GM19467 (cell line): ENCODE data around the gene EFNA5.

Experiments
- ATAC-seq: cut with Tn5 transposase; IDR thresholded peaks from one replicate; pipeline ENCODE4 v1.9.1; 2021; ENCODE audit warnings: mild to moderate bottlenecking, moderate library complexity; ENCODE audit not compliant: unreplicated experiment

Gene EFNA5

GRCh38 chr5:107572715-107573368 is 97.9 kb downstream of the EFNA5 start:
- ATAC-seq = no peak

- ATAC-seq = peak; percentile 63
These were observed 98.9 kb downstream of the EFNA5 start for GRCh38 chr5:107571621-107572536.

- peak; percentile 85 for ATAC-seq
These were observed 99.8 kb downstream of the EFNA5 start for GRCh38 chr5:107570805-107571531.

DNA sequence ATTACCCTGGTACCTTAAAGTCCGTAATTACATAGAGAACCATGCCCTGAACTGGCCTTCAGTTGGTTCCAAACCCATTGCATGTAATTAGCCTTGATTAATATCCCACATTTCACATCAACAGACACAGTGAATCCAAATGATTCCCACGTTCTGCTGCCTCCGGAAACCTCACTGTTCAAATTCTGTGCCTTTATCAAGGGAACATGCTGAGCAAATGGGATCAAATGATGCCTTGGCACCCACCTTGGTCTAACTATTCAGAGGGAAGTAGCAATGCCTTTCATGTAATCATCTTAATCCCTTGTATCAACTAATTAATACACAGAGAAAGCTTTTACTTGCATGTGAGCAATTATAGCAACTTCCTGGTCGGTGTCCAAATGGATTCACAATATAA is 100.6 kb downstream of the EFNA5 start:
- ATAC-seq = no peak

DNA sequence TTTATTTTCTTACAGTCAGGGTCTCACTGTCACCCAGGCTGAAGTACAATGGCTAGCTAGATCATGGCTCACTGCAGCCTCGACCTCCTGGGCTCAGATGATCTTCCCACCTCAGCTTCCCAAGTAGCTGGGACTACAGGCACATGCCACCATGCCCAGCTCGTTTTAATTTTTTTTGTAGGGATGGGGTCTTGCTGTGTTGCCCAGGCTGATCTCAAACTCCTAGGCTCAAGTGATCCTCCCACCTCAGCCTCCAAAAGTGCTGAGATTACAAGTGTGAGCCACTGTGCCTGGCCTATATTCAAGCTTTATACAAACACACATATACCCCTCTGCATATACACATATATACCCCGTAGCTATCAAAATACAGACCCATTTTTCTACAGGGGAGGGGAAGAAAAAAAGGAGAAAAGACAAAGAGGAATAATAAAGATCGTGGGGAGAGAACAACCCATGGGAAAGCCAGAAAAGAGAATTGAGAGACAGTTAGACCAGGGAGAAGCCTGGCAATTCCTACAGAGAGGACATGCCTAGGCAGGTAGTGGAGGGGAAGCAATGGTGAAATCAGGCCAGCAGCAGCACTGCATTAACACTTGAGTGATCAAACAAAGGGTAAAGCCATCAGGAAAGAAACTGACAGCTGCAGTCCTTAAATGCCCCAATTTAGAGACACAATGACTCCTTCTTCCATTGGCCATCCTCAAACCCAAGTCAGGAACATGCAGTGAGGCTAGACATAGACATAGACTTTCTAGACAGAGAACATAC is 102.7 kb downstream of the EFNA5 start:
- no peak for ATAC-seq

GRCh38 chr5:107566986-107567385 is 103.8 kb downstream of the EFNA5 start:
- no peak for ATAC-seq

DNA sequence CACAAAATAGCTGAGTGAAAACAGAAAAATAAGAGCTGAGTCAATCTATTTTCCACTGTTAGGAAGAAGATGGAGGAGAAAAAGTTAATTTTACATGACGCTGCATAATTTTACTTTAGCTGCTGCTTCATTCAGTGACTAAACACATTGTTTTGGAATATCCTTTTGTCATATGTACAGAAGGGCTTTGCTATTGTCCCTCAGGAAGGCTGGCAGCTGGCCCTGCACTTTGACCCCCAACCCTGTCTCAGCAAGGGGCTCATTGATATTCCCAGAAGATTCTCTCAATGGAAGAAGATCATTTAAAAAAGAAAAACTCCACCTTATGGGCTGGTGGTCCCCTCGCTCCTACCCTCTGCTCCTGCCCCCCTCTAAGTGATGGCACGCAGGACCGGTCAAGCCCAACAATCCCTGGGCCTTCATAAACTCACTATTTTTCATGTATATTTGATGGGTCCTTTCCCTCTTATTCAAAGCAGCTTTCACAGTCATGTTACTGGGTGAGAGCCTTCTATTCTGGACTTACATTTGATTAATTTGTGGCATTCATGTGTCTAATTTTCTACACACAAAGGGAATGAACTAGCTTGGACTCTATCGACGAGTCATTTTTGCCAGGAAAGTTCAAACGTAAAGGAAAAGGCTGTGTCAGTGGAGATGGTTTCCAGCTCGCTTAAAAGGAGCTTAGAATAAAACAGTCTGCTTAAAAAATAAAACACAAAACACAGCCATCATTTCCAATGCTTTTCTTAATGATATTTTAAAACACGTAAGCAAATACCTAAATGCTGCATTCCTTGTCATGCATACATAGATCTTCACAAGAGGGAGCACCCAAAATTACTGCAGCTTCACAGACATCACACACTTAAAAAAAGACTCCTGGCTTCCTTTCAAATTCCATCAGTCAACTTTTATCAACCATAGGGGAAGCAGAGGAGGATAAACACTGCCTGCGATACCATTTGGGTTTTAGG is 104.7 kb downstream of the EFNA5 start:
- ATAC-seq = no peak

DNA sequence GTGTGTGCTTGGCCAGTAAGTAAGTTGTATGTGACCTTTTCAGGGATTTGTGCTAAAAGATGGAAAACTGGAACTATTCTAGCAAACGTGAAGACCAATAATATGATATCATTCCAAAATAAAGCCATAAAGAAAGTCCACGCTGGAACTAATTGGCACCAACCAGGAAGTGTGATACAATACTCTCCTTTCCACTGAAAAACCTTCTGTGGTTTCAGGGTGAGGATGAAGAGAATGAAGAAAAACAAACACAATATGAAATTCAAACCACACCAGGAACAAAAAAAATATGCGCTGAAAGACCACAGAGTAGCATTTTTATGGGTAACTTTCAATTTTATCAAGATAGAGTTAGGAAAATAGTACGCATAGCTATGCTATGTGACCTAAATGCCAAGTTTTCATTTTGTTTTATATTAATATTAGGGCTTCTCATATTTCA is 105.8 kb downstream of the EFNA5 start:
- no peak for ATAC-seq

DNA sequence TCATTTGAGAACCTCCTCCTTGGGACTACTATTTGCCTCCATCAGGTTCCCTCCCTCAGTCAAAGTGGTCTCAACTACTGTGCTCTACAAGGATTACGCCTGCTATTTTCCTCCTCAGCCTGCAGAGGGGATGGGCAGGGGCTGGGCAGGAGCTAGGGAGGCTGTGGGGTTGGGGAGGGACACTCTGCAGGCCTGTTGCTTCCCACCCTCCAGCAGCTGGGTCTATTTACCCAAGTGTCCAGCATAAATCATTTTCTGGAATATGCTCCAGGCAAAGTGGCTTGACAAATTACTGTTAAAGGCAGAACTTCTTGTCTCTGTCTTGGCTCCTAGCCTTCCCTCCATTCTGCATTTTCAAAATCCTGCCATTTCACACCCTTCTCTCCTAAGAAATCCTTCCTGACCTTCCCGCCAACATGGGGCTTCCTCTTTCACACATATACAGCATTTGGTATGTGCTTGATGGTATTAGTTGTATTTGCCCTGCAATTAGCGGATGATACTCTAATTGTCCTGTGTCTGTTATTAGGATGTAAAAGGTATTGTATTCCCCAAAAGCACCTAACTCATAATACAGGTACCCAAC is 106.7 kb downstream of the EFNA5 start:
- no peak for ATAC-seq

DNA sequence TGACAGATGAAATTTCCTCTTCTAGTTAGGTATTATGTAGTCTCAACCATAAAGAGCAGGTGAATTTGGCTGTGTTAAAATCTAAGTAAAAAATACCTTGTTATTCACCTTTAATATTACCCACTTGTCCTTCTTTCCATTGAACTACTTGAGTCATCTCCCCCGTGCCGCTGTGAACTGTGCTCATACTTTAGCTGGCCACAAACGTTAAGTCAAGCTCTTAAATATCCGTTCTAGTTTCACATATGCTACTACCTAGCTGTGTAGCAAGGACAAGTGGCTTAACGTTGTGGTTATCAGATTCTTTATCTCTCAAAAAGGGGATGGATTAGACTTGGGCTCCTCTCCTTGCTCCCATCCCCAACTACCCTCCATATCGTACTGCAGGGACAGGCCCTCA is 110.4 kb downstream of the EFNA5 start:
- ATAC-seq = no peak

DNA sequence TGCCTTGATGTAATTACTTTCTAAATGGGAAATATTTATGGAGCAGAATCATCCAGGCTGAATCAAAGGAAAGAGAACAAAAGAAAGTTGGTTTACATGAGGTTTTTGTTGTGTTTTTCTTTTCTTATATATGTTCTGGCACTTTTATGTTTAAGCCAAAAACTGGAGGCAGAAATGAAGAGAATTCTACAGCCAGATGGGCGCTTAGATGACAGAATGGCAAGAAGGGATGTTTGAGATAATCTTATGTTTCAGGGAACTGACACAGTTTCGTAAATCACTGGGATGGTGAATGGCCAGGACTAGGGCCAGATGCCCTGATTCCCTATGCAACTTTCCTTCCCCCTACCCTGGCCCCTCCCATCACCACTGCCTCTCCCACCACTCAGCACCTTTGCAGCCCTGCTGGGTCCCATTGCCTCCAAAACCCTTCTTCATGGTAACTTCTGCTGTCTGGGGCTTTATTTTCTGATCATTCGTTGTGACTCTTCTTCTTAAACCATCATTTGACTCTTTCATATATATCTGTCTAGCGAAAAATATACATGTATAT is 111.8 kb downstream of the EFNA5 start:
- ATAC-seq = no peak

- ATAC-seq = no peak
These were observed 113.6 kb downstream of the EFNA5 start for GRCh38 chr5:107557051-107557658.

GRCh38 chr5:107556575-107556974 is 114.2 kb downstream of the EFNA5 start:
- ATAC-seq = no peak

GRCh38 chr5:107555425-107556090 is 115.2 kb downstream of the EFNA5 start:
- ATAC-seq = no peak

GRCh38 chr5:107554776-107555424 is 115.8 kb downstream of the EFNA5 start:
- no peak for ATAC-seq

DNA sequence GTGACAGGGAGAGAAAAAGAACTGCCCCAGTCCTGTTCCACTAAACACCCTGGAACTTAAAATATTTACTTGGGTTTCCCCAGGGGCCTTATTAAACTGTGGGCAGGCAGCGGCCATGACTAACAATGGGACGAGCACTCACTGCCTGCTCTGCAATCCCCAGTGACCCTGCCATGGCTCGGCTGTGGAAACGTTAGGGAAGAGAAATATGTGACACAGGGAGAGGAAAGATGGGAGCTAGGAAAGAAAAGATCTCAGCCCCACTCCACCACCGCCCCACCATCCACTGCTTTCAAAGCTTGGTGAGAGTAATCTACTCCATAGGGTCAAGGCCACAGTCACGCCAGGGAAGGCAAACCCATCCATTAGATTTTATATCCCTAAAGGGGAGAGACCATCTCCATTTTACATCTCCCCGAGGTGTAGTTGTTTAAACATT is 117.6 kb downstream of the EFNA5 start:
- ATAC-seq = no peak

GRCh38 chr5:107551088-107551487 is 119.6 kb downstream of the EFNA5 start:
- no peak for ATAC-seq
